GM12874 (cell line): ENCODE measurements around the gene PLCH1.

Source experiments
- CTCF ChIP-seq: IDR thresholded peaks from 2 replicates; pipeline ENCODE4 v1.5.1; 2011; ENCODE audit warnings: low read depth, mild to moderate bottlenecking, control low read depth, low read length, moderate library complexity; ENCODE audit not compliant: insufficient read depth

The PLCH1 gene

GRCh38 chr3:155753038-155753639 is 8.3 kb upstream of the PLCH1 start:
- no peak for TF ChIP-seq CTCF

- TF ChIP-seq CTCF: no peak
Measured at GRCh38 chr3:155748611-155749365, 3.9 kb upstream of the PLCH1 start.

GRCh38 chr3:155747946-155748290 is 3.0 kb upstream of the PLCH1 start:
- no peak for TF ChIP-seq CTCF

GRCh38 chr3:155747286-155747945 is 2.5 kb upstream of the PLCH1 start:
- no peak for TF ChIP-seq CTCF

- TF ChIP-seq CTCF: no peak
Measured at GRCh38 chr3:155746703-155747102, 1.8 kb upstream of the PLCH1 start.

GRCh38 chr3:155745795-155746550 is 1.1 kb upstream of the PLCH1 start:
- no peak for TF ChIP-seq CTCF

- no peak for TF ChIP-seq CTCF
Measured at GRCh38 chr3:155744010-155744625, 753 bp downstream of the PLCH1 start.
